IMR-90 (cell line): ENCODE measurements around the gene NXN. TPM values are rescaled to one million over a fixed set of nuclear protein-coding genes. Genes with fewer than 3 reads are reported as not detected.

Experiments used
- ATAC-seq: fragments of 200-7000 bp; cut with Tn5 transposase; 2 replicates; pipeline ENCODE4 v1.9.1; 2020; ENCODE audit warnings: low read depth, mild to moderate bottlenecking, moderate library complexity
- BruUV-seq: library from RNA; stranded (reverse); fragments of 400-500 nt; replicated peaks from 2 replicates; lab custom pipeline; 2021; lab: Mats Ljungman, UMichigan
- CTCF ChIA-PET: fragments of 300-600 bp; formaldehyde crosslinking; extraction: SDS; loops from one replicate; lab custom pipeline; 2021; ENCODE audit warnings: antibody characterized with exemption; lab: Yijun Ruan, JAX
- POLR2A ChIA-PET: fragments of 300-600 bp; sonication (Branson Sonifier 250); formaldehyde crosslinking; loops from one replicate; lab custom pipeline; 2022; ENCODE audit warnings: antibody characterized with exemption; ENCODE audit not compliant: unreplicated experiment; lab: Charles Lee
- DNase-seq: peaks from one replicate; pipeline ENCODE4 v3.0.0; 2013
- H2AFZ ChIP-seq: replicated peaks from 2 replicates; pipeline ENCODE3; 2013; ENCODE audit warnings: low read length, mild to moderate bottlenecking; ENCODE audit not compliant: poor library complexity
- H2AK5ac ChIP-seq: 2 replicates; pipeline ENCODE4 v1.6.1; 2013; ENCODE audit warnings: low read depth, low read length, inconsistent platforms
- H2AK9ac ChIP-seq: replicated peaks from 2 replicates; pipeline ENCODE3; 2013; ENCODE audit warnings: mild to moderate bottlenecking, low read depth, low read length, moderate library complexity; ENCODE audit not compliant: poor library complexity
- H2BK120ac ChIP-seq: 2 replicates; pipeline ENCODE4 v1.6.1; 2013; ENCODE audit warnings: low read depth, low read length, inconsistent platforms
- H2BK15ac ChIP-seq: 3 replicates; pipeline ENCODE4 v1.6.1; 2013; ENCODE audit warnings: low read depth, low read length, inconsistent platforms
- H2BK20ac ChIP-seq: 2 replicates; pipeline ENCODE4 v1.6.1; 2013; ENCODE audit warnings: low read depth, mild to moderate bottlenecking, inconsistent platforms, low read length, moderate library complexity
- H2BK5ac ChIP-seq: 2 replicates; pipeline ENCODE4 v1.6.1; 2013; ENCODE audit warnings: mild to moderate bottlenecking, low read depth, low read length, inconsistent platforms; ENCODE audit not compliant: poor library complexity, severe bottlenecking
- H3K14ac ChIP-seq: replicated peaks from 2 replicates; pipeline ENCODE4 v1.6.1; 2013; ENCODE audit warnings: low read depth, low read length, inconsistent platforms
- H3K18ac ChIP-seq: 2 replicates; pipeline ENCODE4 v1.6.1; 2013; ENCODE audit warnings: low read depth, low read length, control low read depth
- H3K23ac ChIP-seq: 2 replicates; pipeline ENCODE4 v1.6.1; 2013; ENCODE audit warnings: low read depth, low read length, inconsistent platforms
- H3K27ac ChIP-seq: 2 replicates; pipeline ENCODE4 v1.5.1; 2013; ENCODE audit warnings: mild to moderate bottlenecking, control low read depth, low read length; ENCODE audit not compliant: insufficient read depth
- H3K27me3 ChIP-seq: 2 replicates; pipeline ENCODE4 v1.6.1; 2013; ENCODE audit warnings: low read length; ENCODE audit not compliant: control insufficient read depth, insufficient read depth
- H3K36me3 ChIP-seq: 2 replicates; pipeline ENCODE4 v1.6.1; 2013; ENCODE audit warnings: low read length, mixed read lengths; ENCODE audit not compliant: control insufficient read depth, insufficient read depth
- H3K4ac ChIP-seq: 2 replicates; pipeline ENCODE4 v1.6.1; 2013; ENCODE audit warnings: low read depth, low read length, inconsistent platforms
- H3K4me1 ChIP-seq: 2 replicates; pipeline ENCODE4 v1.6.1; 2013; ENCODE audit warnings: low read length, mixed read lengths; ENCODE audit not compliant: control insufficient read depth, insufficient read depth
- H3K4me2 ChIP-seq: 2 replicates; pipeline ENCODE4 v1.6.1; 2013; ENCODE audit warnings: low read depth, mild to moderate bottlenecking, control low read depth, low read length, moderate library complexity
- H3K4me3 ChIP-seq: 2 replicates; pipeline ENCODE4 v1.5.1; 2013; ENCODE audit warnings: low read depth, mild to moderate bottlenecking, control low read depth, low read length, moderate library complexity; ENCODE audit not compliant: insufficient read depth
- H3K56ac ChIP-seq: 2 replicates; pipeline ENCODE4 v1.6.1; 2013; ENCODE audit warnings: low read length, inconsistent platforms; ENCODE audit not compliant: insufficient read depth; ENCODE audit errors: extremely low read depth
- H3K79me1 ChIP-seq, 2 experiments: 2 replicates each; pipeline ENCODE4 v1.6.1; 2013; ENCODE audit warnings: low read length in 2 of 2, inconsistent platforms in 1 of 2, low read depth in 1 of 2
- H3K9ac ChIP-seq: 2 replicates; pipeline ENCODE4 v1.6.1; 2013; ENCODE audit warnings: low read depth, low read length, control low read depth
- H3K9me1 ChIP-seq: 2 replicates; pipeline ENCODE4 v1.6.1; 2013; ENCODE audit warnings: low read length, inconsistent platforms; ENCODE audit not compliant: insufficient read depth
- H3K9me3 ChIP-seq: 2 replicates; pipeline ENCODE4 v1.6.1; 2013; ENCODE audit warnings: low read length; ENCODE audit not compliant: control insufficient read depth, insufficient read depth
- H4K20me1 ChIP-seq: 2 replicates; pipeline ENCODE4 v1.6.1; 2013; ENCODE audit warnings: low read length, inconsistent platforms; ENCODE audit not compliant: insufficient read depth
- H4K5ac ChIP-seq: 2 replicates; pipeline ENCODE4 v1.6.1; 2013; ENCODE audit warnings: mild to moderate bottlenecking, low read depth, low read length, control low read depth
- H4K8ac ChIP-seq, 2 experiments: 2 replicates each; pipeline ENCODE4 v1.6.1; 2013; ENCODE audit warnings: low read depth in 2 of 2, low read length in 2 of 2, control low read depth in 1 of 2, inconsistent platforms in 1 of 2
- H4K91ac ChIP-seq: 2 replicates; pipeline ENCODE4 v1.6.1; 2013; ENCODE audit warnings: low read depth, low read length, inconsistent platforms; ENCODE audit not compliant: insufficient read depth
- BHLHE40 ChIP-seq: fragments of 150-350 bp; IDR thresholded peaks from 2 replicates; pipeline ENCODE4 v1.6.1; 2016; ENCODE audit warnings: mild to moderate bottlenecking, low read depth, low read length
- CEBPB ChIP-seq: IDR thresholded peaks from 2 replicates; pipeline ENCODE4 v1.6.1; 2012; ENCODE audit warnings: low read depth, low read length, improper control_type of control experiment
- CTCF ChIP-seq: conservative IDR thresholded peaks from 2 replicates; pipeline ENCODE4 v1.5.1; 2012; ENCODE audit warnings: mild to moderate bottlenecking, low read depth, low read length, improper control_type of control experiment
- MAZ ChIP-seq: IDR thresholded peaks from 2 replicates; pipeline ENCODE4 v1.6.1; 2012; ENCODE audit warnings: low read depth, mild to moderate bottlenecking, low read length, improper control_type of control experiment, moderate library complexity, borderline replicate concordance
- NFE2L2 ChIP-seq: fragments of 150-350 bp; IDR thresholded peaks from 2 replicates; pipeline ENCODE4 v1.6.1; 2016; ENCODE audit warnings: low read depth, mild to moderate bottlenecking, low read length
- RAD21 ChIP-seq: IDR thresholded peaks from 2 replicates; pipeline ENCODE4 v1.6.1; 2012; ENCODE audit warnings: low read length, improper control_type of control experiment
- RCOR1 ChIP-seq: IDR thresholded peaks from 2 replicates; pipeline ENCODE4 v1.6.1; 2012; ENCODE audit warnings: mild to moderate bottlenecking, low read length, improper control_type of control experiment; ENCODE audit not compliant: insufficient replicate concordance
- RFX5 ChIP-seq: IDR thresholded peaks from 2 replicates; pipeline ENCODE4 v1.8.0; 2012; ENCODE audit warnings: low read depth, mild to moderate bottlenecking, low read length, moderate library complexity
- USF2 ChIP-seq: fragments of 150-350 bp; IDR thresholded peaks from 2 replicates; pipeline ENCODE4 v1.6.1; 2017; ENCODE audit warnings: mild to moderate bottlenecking, antibody characterized with exemption, low read length, low read depth
- WGBS, 2 experiments: methylation state at CpG; one replicate each; pipeline versions ENCODE4 v1.1.5 to v1.1.7; 2013; ENCODE audit warnings: missing lambda C conversion rate in 2 of 2; ENCODE audit not compliant: insufficient read length in 1 of 2; ENCODE audit errors: extremely low coverage in 2 of 2; 5-methylcytosine and 5-hydroxymethylcytosine counted together
- dilution Hi-C: fragments of 300-500 bp; cut with HindIII; formaldehyde crosslinking; loops from one replicate; pipeline ENCODE4 v1.14.3; 2018; ENCODE audit warnings: low sequenced_read_pairs; ENCODE audit not compliant: unreplicated experiment
- in situ Hi-C: fragments of 300-500 bp; cut with MboI; formaldehyde crosslinking; loops from 3 replicates; pipeline ENCODE4 v1.14.3; 2019; ENCODE audit warnings: low sequenced_read_pairs, inconsistent platforms, mixed read lengths
- intact Hi-C: fragments of 100-400 bp; cut with micrococcal nuclease; formaldehyde crosslinking; loops from 2 replicates; pipeline ENCODE4 v1.10.0; 2022
- polyA plus RNA-seq, 3 experiments: library from polyadenylated mRNA; depleted of rRNA; stranded (reverse); fragments of >200 nt; gene quantifications; 2 replicates each; pipeline ENCODE4 v1.2.3, GENCODE V29; 2012; ENCODE audit warnings: low replicate concordance in 1 of 3
- total RNA-seq: library from RNA; depleted of rRNA; stranded (reverse); fragments of >200 nt; gene quantifications from 2 replicates; pipeline ENCODE4 v1.2.3, GENCODE V29; 2012

NXN gene
- total and polyA plus RNA-seq, 2 of the 4 experiments (the other 2 are of a cell fraction): 52.5 to 116 TPM

GRCh38 chr17:892958-893357, 86.6 kb downstream of the NXN start:
- CTCF ChIA-PET: no interaction called here
- Histone ChIP-seq H3K14ac (no peak overlapping the region), H3K36me3 (peaks cover 4% of the 10 kb centered on the region; the same call in 1 of the 2 replicates), H2BK120ac (no peak overlapping the region), H3K4me2 (no peak overlapping the region), H3K56ac (no peak overlapping the region), H2BK15ac (no peak overlapping the region), H4K91ac (no peak overlapping the region), H4K8ac (no peak overlapping the region), H3K9me1 (peaks cover 12% of the 10 kb centered on the region), H3K4ac (no peak overlapping the region), H2AFZ (no peak overlapping the region), H3K4me1 (peaks cover 14% of the 10 kb centered on the region), H4K5ac (no peak overlapping the region), H3K79me1 (peaks cover 16 to 61% of the 10 kb centered on the region in 2 experiments; a peak in 3 of 4 replicates), H4K20me1 (peaks cover 58% of the 10 kb centered on the region), H3K9me3 (no peaks in the 10 kb centered on the region), H2AK9ac (no peak overlapping the region), H3K23ac (no peak overlapping the region), H3K4me3 (no peak overlapping the region), H2AK5ac (no peak overlapping the region), H3K9ac (no peak overlapping the region), H3K18ac (no peak overlapping the region), H2BK5ac (no peak overlapping the region), H3K27me3 (no peaks in the 10 kb centered on the region), H2BK20ac (no peak overlapping the region), H3K27ac (no peak overlapping the region)
- POLR2A ChIA-PET: no interaction called here
- BruUV-seq: no TSS peak
- DNase-seq: no peak
- in situ Hi-C loops (no loop called here), dilution Hi-C loops (no loop called here), intact Hi-C loops (no loop called here)
- WGBS, 2 experiments: 97% methylated on average over 6 of the region's 8 CpGs; no CpG with 5 or more reads in 1 of the 2 experiments
- TF ChIP-seq USF2 (no peak), BHLHE40 (no peak), RAD21 (no peak), RCOR1 (no peak), CEBPB (no peak), NFE2L2 (no peak), RFX5 (no peak), CTCF (no peak), MAZ (no peak)
- no peak for ATAC-seq
